GM18498 (cell line): ENCODE data around the gene MTHFD2L.

Source experiments
- ATAC-seq: cut with Tn5 transposase; IDR thresholded peaks from one replicate; pipeline ENCODE4 v1.9.1; 2021; ENCODE audit warnings: mild to moderate bottlenecking, moderate library complexity; ENCODE audit not compliant: unreplicated experiment

The MTHFD2L gene

DNA sequence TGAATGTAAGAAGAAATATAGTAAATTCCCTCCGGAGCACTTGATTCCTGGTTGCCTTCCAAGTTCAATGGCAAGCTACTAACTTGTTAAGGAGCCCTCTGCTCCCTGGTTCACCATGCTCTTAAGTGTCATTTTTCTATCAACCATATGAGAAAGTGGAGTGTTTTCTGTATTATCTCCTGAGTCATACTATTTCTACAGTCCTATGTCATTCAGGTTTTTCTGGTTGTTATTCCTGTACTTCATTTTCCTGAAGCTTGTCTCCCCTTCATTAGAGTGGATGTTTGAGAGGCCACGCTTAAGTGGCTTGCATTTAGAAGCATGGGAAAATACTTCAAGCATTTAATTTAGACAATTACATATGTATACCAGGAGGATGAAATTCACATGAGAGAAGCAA is 135.6 kb downstream of the MTHFD2L start:
- ATAC-seq = no peak

DNA sequence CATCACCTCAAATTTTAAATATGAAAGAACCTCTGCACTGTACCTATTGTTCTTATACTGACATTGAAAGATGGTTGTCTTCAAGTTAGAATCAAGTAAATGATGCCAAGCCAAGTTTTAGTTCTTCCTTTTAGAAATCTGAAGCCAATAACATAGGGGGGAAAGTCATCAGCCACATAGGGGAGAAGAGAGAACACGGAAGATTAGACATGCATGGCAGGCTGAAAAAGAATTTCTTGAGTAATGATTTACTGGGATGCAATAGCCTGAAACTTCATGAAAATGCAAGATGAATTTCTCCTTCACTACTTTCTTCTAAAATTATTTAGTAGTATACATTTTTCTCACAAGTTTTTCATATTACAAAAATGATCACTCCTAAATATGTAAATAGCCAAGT is 136.8 kb downstream of the MTHFD2L start:
- ATAC-seq = no peak

DNA sequence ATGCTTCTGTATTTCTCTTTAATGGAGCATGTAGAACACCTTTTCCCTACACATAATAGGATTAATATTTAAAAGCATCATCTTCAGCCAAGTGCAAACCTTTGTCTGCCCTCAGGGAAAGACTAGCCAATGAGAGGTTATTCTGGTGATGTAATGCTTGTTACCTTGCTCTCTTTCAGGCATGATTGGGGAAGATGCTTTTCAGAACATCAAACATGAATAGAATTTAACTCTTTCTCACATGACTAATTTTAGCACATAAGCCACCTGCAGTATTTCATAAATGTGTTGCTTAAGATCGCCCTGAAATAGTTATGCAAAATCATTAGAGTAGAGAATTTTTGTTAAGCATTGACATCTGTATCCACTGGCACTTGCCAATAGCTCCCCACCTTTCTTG is 139.6 kb downstream of the MTHFD2L start:
- peak; percentile 63 for ATAC-seq

DNA sequence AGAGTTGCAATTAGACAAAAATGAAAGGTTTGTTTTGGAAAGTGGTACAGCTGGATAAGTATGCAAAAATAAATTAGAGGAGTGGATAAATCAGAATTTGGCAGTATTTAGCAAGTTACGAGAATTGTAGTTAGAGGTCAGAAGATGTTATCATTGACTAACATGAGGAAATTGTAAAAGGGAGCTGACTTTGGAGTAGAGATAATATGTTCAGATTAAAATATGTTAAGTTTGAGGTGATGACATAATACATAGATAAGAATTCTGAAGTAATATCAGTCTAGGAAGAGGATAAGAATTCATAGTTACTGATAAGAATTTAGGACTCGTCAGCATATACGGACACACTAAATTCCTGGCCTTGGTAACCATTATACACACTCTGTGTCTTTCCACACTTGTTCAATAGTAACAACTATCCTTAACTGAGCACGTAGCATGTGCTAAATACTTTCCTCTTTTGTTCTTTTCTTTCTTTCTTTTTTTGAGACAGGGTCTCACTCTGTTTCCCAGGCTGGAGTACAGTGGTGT is 146.2 kb downstream of the MTHFD2L start:
- no peak for ATAC-seq

DNA sequence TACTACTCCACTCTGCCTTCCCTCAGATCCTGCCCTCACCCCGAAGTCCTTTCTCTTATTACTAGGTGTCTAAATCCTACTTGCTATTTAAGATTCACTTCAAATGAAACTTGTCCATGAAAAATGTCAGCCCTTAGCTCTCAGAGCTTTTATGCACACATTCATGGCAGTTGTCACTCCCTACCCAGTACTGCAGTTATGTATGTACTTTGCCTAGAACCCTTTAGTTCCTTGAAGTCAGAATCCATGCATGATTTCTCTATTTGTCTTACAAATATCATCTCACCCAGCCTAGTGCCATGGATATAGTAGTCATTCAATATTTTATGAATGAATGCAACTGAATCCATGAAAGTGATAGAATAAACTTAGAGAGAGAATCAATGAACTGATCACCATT is 147.1 kb downstream of the MTHFD2L start:
- no peak for ATAC-seq

DNA sequence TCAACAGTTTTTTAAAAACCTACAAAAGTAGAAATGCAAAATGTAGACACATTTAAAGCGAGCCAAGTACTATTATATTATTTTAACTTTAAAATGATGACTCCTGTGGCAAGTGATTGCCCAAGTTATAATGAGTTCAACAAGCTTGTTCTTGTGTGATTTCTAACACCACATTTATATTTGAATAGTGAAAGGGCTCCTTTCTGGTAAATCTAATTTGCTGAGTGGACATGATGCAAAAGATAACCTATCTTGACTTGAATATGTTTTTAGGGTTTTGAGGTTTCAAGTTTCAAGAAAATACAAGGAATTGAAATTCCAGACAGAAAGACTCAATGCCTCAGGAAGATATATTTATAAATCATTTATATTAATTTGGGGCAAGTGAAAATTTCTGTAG is 149.3 kb downstream of the MTHFD2L start:
- ATAC-seq = no peak

DNA sequence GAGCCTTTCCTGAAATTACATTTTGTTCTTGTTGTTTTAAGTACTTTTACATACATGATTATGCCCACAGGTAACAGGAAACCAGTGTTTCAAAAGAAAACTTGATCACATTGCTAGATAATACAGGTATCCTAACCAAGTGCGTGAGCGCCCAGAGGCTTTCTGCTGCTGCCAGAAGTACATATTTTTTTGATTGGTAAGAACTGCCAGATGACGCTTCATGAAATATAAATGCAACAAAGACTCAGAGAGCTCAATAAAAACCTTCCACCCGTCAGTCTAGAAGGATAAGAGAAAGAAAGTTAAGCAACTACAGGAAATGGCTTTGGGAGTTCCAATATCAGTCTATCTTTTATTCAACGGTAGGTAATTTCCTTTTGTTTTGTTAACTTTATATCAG is 150.3 kb downstream of the MTHFD2L start, which contains the start of gene EPGN:
EPGN (plus strand) TSS at position 256 of the 400 bp plus-strand sequence; CDS start at position 320, 64 bp downstream.
- ATAC-seq = no peak

DNA sequence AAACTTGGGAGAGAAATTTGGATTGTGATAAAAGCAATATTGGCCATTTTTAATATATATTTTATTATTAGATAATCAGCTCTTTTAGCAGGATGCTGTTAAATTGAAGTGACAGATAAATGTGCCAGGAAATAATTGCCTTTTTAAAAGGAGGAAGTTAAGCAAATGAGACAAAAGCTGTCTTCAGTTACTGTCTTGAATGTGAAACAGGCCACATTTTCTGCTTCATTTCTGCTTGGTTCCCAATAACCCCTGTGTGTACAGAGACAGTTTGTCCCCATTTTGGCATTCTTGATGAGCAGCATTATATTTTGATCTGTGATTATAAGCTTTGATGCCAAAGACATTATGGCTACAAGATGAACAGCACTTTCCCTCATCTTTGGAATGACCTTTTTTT is 151.3 kb downstream of the MTHFD2L start:
- no peak for ATAC-seq

DNA sequence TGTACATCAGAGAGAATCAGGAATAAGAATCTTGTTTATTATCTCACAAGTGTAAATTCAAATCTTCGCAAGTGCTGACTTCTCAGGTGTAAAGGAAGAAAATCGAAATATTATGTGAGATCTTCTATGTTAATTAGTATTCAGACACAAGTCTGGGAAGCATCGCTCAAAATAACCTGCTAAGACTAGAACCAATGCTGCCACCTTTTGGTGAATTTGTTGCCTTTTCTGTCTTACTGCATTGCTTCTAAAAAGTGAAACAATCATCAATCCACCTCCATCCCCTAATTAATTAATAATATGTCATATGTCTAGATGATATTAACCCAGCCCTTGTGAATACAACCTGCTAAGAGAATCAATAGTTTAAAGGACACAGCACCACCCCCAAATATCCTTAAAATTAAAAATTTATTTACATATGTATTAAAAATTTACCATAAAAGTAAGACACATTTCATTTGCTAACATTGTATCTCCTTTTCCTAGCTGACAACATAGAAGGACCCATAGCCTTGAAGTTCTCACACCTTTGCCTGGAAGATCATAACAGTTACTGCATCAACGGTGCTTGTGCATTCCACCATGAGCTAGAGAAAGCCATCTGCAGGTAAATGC is 153.9 kb downstream of the MTHFD2L start:
- ATAC-seq = peak; percentile 71

DNA sequence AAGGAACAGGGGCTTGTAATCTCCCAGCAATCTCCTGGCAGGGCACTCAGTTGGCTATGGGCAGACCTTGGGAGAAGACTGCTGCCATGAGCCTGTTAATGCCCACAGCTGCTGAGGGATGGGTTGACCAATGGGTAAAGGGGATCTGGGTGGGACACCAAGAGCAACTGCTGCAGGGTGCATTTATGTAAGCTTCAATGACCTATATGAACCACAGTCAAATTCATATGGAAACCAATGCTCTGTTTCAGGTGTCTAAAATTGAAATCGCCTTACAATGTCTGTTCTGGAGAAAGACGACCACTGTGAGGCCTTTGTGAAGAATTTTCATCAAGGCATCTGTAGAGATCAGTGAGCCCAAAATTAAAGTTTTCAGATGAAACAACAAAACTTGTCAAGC is 156.4 kb downstream of the MTHFD2L start:
- no peak for ATAC-seq

DNA sequence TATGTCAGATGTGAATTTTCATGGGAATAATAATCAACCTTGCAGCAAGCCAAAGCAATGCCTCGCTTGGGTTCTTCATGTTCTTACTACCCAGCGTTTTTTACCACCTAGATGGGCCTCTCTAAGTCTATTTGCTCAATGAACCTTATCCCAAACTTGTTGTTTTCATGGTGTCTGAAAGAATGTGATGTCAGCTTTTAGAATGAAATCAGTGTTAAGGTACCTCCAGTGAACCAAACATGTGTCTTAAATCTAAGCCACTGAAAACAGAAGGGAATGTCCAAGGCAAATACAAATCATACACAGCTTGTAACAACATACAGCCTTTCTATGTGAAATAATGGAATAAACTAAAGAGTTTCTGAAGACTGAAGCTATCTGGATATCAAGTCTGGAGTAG is 157.0 kb downstream of the MTHFD2L start:
- ATAC-seq = no peak

DNA sequence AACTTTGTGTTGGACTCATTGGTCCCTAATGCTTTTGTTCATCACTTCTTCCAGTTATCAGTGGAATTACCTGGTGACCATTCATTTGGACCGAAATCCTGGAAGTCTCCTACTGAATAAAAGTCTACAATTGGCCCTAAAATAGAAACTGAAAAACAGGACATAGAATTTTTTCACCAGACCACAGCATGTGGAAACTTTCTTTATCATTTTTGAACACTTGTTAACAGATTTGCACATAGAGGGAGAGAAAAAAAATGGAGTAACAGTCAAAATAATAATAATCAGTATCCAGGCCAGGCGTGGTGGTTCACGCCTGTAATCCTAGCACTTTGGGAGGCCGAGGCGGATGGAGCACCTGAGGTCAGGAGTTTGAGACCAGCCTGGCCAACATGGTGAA is 157.5 kb downstream of the MTHFD2L start:
- ATAC-seq = no peak

DNA sequence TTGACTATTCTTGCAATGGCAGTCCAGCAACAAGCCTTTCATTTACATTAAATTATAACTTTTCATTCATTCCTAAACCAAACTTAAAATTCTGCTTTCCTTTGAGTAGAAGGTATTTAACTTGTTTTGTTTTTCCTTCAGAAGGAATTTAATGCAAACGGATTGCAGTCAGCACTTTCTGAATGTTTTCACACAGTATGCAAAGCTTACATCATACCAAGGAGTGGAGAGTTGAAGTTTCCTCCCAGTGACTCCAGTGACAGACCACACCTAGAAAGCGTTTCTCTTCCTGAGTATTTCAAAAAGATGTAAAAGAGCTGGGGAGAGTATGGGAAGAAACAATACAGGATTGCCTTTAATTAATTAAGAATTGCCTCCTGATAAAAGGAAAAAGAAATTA is 158.5 kb downstream of the MTHFD2L start:
- ATAC-seq = no peak

DNA sequence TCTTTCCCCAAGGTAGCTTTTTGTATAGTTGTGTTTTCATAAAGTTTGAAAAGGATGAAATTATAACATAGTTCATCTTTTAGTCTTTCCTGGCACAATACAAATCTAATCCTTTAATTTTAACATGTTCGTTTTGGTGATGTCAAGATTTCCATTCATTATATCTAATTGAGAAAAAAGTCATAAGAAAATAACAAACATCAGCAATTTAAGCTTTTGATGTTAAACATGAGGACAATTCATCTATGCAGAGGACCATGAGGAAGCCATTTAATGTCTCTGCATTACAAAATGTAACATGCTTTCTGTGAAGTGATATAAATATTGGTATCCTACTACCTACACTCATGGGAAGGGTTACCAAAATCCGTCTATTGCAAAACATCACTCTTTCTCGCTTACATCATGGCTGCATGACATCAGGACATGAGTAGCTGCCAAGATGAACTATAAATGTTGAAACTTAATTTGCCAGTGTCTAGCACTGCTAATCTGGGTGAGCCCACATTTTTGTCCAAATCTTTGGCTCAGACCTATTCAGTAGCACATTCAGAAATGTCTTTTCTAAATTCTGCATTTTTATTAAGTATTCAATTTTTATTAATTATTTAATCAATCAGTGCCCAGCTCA is 159.8 kb downstream of the MTHFD2L start:
- no peak for ATAC-seq

DNA sequence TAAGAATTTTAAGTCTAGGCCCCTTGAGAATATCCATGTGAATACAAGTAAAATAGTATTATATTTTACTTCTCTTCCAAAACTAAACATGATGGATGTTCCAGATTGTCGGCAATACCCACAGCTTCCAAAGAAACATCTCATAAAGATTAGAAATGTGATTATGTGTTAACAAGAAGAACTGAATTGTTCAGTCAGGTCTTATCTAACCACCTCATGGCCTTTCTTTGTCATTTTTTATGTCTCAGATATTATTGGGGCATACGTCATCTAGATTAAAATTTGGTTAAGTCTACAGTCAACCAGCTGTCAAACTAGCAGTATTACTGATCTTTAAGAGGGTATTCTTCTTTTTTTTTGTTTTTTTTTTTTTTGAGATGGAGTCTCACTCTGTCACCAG is 160.4 kb downstream of the MTHFD2L start:
- ATAC-seq = no peak

DNA sequence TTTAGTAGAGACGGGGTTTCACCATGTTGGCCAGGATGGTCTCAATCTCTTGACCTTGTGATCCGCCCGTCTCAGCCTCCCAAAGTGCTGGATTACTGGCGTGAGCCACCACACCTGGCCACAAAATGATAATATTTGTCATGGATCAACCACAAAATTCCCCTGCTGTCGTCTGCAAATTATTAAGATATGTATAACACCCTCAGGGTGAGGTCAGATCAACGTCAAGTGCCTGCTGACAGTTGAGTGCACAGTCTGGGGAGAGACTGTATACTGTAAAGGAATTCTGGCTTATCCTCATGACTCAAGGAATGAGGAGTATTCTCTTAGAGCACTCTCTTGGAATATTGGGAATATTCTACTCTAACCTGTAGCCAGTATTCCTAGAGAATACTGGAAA is 161.6 kb downstream of the MTHFD2L start:
- no peak for ATAC-seq

DNA sequence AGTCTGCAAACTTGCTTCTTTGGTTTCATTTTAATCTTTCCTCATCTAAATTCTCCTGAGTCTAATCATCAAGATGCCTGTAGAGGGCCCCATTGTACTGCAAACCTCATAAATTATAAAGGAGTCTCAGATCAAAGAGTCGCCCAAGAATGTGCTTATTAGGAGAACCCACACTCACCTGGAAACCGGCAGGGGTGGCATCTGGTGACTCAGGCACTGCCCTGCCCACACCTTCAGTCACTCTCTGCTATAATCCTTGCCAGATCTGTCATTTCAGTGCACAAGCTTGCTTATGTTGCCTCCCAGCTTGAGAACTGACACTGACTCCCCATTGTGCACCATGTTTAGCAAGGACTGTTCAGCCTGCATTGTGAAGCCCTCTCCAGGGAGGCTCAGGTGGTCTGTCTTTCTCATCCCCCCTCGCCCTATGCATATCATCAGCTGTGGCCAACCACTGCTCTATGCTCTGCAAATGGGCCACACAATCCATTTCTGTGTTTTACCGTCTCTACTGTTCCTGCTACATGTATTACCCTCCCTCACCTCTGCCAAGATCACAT is 162.7 kb downstream of the MTHFD2L start:
- ATAC-seq = peak; percentile 85

DNA sequence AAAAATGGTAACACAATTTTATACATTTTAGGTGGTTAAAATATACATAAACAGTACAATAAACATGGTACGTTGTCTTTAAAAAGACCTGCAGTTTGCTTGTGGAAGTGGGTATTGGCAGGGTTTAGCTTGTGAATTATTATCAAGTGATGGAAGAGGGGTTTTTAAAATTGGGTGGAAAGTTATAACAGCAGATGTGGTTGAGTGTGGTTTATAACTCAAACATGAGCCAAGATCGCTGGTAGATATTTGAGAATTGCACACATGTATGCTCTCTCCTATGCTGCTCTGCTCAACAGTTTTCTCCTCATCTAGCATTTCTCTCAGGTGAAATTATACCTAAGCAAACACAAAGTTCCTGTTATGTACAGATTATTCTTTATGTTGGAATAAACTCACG is 164.4 kb downstream of the MTHFD2L start:
- no peak for ATAC-seq

DNA sequence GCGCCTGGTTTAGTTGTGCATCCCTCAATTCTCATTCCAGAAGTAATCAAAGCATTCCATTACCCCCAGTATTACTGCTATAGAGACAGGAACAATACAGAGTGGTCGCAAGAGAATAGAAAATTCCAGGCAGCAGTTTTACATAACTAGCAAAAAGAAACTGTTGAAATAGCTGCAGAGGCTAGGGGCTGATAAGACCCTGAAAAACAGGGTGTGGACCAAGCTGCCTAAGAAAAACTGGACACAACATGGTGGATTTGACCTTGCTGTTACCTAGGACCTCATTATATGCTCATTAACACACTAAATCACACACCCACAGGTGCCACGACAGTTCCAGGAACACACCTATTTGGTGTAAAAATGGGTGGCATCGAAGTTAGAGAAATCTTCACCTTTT is 165.7 kb downstream of the MTHFD2L start:
- no peak for ATAC-seq

DNA sequence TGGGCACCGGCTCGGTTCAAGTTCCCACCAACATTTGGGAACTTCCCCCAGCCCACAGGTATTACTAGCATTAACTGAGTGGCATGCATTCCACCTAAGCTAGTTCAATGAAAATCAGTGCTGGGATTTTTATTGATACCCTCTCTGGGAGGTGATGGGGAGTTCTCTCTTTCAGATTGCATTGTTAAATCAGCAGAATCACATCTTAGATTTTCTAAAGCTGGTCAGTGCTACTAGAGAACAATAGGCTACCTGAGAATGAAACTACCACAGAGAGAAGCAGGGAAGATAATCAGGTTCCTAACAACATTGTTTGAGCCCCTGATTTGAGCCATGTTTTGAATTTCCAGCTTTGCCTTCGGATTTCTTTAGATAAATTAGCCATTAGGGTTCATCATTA is 166.3 kb downstream of the MTHFD2L start:
- no peak for ATAC-seq

DNA sequence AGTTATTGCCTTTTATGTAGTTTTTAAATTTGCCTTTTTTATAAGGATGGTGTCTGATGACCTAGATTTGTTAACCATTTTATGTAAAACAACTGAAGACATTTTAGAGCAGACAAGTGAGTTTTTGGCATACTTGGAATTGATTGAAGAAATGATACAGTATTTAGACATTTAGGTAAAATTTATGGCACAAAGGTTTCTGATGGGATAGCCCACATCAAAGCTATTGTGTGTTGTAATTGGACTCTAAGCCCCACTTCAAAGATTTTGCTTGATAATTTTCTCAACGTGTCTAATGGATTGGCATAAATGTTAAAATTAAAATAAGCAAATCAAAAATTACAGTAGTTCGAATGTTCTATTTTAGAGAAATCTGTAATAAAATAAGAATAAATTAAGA is 168.0 kb downstream of the MTHFD2L start:
- ATAC-seq = no peak

DNA sequence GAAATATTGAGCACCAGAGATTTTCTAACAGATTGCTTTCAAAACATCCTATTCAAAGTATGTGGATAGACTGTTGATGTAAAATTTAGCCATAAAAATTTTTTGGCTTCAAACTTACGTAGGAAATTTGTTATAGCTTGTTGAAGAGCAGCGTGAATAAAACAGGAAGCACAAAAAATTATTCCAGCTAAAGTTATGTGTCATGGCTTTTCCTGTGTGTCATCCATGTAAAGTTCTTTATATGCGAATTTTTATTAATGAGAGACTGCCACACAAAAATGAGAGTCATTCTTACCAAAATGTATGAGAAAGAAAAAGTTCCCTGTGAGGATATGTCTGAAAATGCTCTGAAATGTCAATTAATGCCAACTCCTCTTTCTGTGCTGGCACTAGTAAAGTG is 169.8 kb downstream of the MTHFD2L start:
- ATAC-seq = no peak
